Mucosa of rectum (tissue), 2 donors: ENCODE data around the gene CTRB2.
"Not testable (repeated sequence)": the region's sequence is repeated elsewhere in the genome, so short reads cannot be mapped to it uniquely, and the experiment has no call there.

Source experiments
- H3K27ac ChIP-seq, 2 donors: one replicate each; pipeline ENCODE4 v1.7.0; 2013; ENCODE audit warnings: inconsistent platforms in 2 of 2, low read depth in 2 of 2, low read length in 2 of 2
- H3K27me3 ChIP-seq, 2 donors: one replicate each; pipeline ENCODE4 v1.7.0; 2013; ENCODE audit warnings: low read length in 2 of 2; ENCODE audit not compliant: control insufficient read depth in 2 of 2, insufficient read depth in 2 of 2
- H3K36me3 ChIP-seq, 2 donors: one replicate each; pipeline ENCODE4 v1.7.0; 2013; ENCODE audit warnings: low read length in 2 of 2; ENCODE audit not compliant: control insufficient read depth in 2 of 2, insufficient read depth in 2 of 2
- H3K4me1 ChIP-seq, 2 donors: one replicate each; pipeline ENCODE4 v1.7.0; 2013; ENCODE audit warnings: low read length in 2 of 2, mild to moderate bottlenecking in 1 of 2; ENCODE audit not compliant: control insufficient read depth in 2 of 2, insufficient read depth in 2 of 2
- H3K4me3 ChIP-seq, 2 donors: one replicate each; pipeline ENCODE4 v1.7.0; 2013; ENCODE audit warnings: low read length in 2 of 2
- H3K9ac ChIP-seq, 2 donors: one replicate each; pipeline ENCODE4 v1.7.0; 2013; ENCODE audit warnings: low read length in 2 of 2, low read depth in 1 of 2, mild to moderate bottlenecking in 1 of 2
- H3K9me3 ChIP-seq, 2 donors: one replicate each; pipeline ENCODE4 v1.7.0; 2013; ENCODE audit warnings: low read length in 2 of 2; ENCODE audit not compliant: control insufficient read depth in 2 of 2
- donor health status: healthy.
- donor health status: Normal muscosa, but diverticular disease.

Gene CTRB2

GRCh38 chr16:75226550-75227360 is 19.8 kb upstream of the CTRB2 start:
- H3K4me3 ChIP-seq, result no peak overlapping the region
- H3K36me3 ChIP-seq, result peaks cover 20 to 30% of the 10 kb centered on the region in 2 donors
- no peak overlapping the region for H3K27ac ChIP-seq
- H3K9me3 ChIP-seq, result no peaks in the 10 kb centered on the region
- no peaks in the 10 kb centered on the region for H3K4me1 ChIP-seq
- H3K27me3 ChIP-seq, result peaks cover 0 to 2% of the 10 kb centered on the region in 2 donors
- no peak overlapping the region for H3K9ac ChIP-seq

GRCh38 chr16:75225678-75226515 is 18.9 kb upstream of the CTRB2 start:
- peaks cover 17 to 26% of the 10 kb centered on the region in 2 donors for H3K36me3 ChIP-seq
- H3K27ac ChIP-seq, result no peak overlapping the region
- no peak overlapping the region for H3K9ac ChIP-seq
- peaks cover 0 to 2% of the 10 kb centered on the region in 2 donors for H3K27me3 ChIP-seq
- H3K9me3 ChIP-seq, result no peaks in the 10 kb centered on the region
- H3K4me3 ChIP-seq, result no peak overlapping the region
- H3K4me1 ChIP-seq, result no peaks in the 10 kb centered on the region

GRCh38 chr16:75225092-75225491 is 18.1 kb upstream of the CTRB2 start:
- Histone ChIP-seq H3K4me3 (no peak overlapping the region), H3K36me3 (peaks cover 12 to 20% of the 10 kb centered on the region in 2 donors), H3K4me1 (no peaks in the 10 kb centered on the region), H3K27me3 (peaks cover 0 to 2% of the 10 kb centered on the region in 2 donors), H3K9ac (no peak overlapping the region), H3K9me3 (no peaks in the 10 kb centered on the region), H3K27ac (no peak overlapping the region)

- Histone ChIP-seq H3K9me3 (no peaks in the 10 kb centered on the region), H3K27ac (no peak overlapping the region)
Measured at GRCh38 chr16:75224306-75225082, 17.5 kb upstream of the CTRB2 start.

GRCh38 chr16:75223129-75223528 is 16.2 kb upstream of the CTRB2 start:
- H3K9ac ChIP-seq, H3K4me1 ChIP-seq, H3K9me3 ChIP-seq, H3K36me3 ChIP-seq, H3K27ac ChIP-seq, H3K27me3 ChIP-seq, H3K4me3 ChIP-seq: not testable (repeated sequence)

More at GRCh38 chr16:75224306-75225082, 17.5 kb upstream of the CTRB2 start:
- no peaks in the 10 kb centered on the region for H3K4me1 ChIP-seq
- peaks cover 0 to 2% of the 10 kb centered on the region in 2 donors for H3K27me3 ChIP-seq
- H3K4me3 ChIP-seq, result no peak overlapping the region
- H3K36me3 ChIP-seq, result peaks cover 6 to 14% of the 10 kb centered on the region in 2 donors
- no peak overlapping the region for H3K9ac ChIP-seq

- no peaks in the 10 kb centered on the region for H3K36me3 ChIP-seq
- no peak overlapping the region for H3K4me3 ChIP-seq
- H3K9me3 ChIP-seq, result no peaks in the 10 kb centered on the region
- H3K27ac ChIP-seq, result no peak overlapping the region
- peaks cover 0 to 2% of the 10 kb centered on the region in 2 donors for H3K27me3 ChIP-seq
- no peaks in the 10 kb centered on the region for H3K4me1 ChIP-seq
- no peak overlapping the region for H3K9ac ChIP-seq
Measured at GRCh38 chr16:75222271-75222783, 15.4 kb upstream of the CTRB2 start.

- Histone ChIP-seq H3K4me3 (no peak overlapping the region), H3K27ac (no peak overlapping the region), H3K4me1 (no peaks in the 10 kb centered on the region)
Measured at GRCh38 chr16:75219838-75220237, 12.9 kb upstream of the CTRB2 start.

GRCh38 chr16:75219088-75219487 is 12.1 kb upstream of the CTRB2 start:
- Histone ChIP-seq H3K4me1 (no peaks in the 10 kb centered on the region), H3K4me3 (no peak overlapping the region), H3K27ac (no peak overlapping the region), H3K36me3 (no peaks in the 10 kb centered on the region), H3K9ac (no peak overlapping the region), H3K27me3 (peaks cover 0 to 2% of the 10 kb centered on the region in 2 donors), H3K9me3 (no peaks in the 10 kb centered on the region)

More at GRCh38 chr16:75219838-75220237, 12.9 kb upstream of the CTRB2 start:
- Histone ChIP-seq H3K9me3 (no peaks in the 10 kb centered on the region), H3K27me3 (peaks cover 0 to 2% of the 10 kb centered on the region in 2 donors), H3K36me3 (no peaks in the 10 kb centered on the region), H3K9ac (no peak overlapping the region)

GRCh38 chr16:75218256-75219076 is 11.5 kb upstream of the CTRB2 start, which contains the start of gene CTRB1:
TSS of gene CTRB1 (plus strand) at chr16:75218988. CDS start at chr16:75219008, 20 bp downstream.
- Histone ChIP-seq H3K4me1 (no peaks in the 10 kb centered on the region), H3K27ac (no peak within 1 kb of the TSS)

More at GRCh38 chr16:75218256-75219076, 11.5 kb upstream of the CTRB2 start, which contains the start of gene CTRB1:
- Histone ChIP-seq H3K9ac (no peak within 1 kb of the TSS), H3K27me3 (peaks cover 0 to 2% of the 10 kb centered on the region in 2 donors), H3K36me3 (no peaks in the 10 kb centered on the region), H3K9me3 (no peaks in the 10 kb centered on the region), H3K4me3 (no peak within 1 kb of the TSS)
